Stimulated activated CD4-positive, alpha-beta T cell treated with anti-CD3 and anti-CD28 coated beads, Interleukin-12 subunit alpha, Interleukin-12 subunit beta, amount 100 ng/mL, for 24 hours (primary cell): ENCODE data around the gene TMEM132D.

ENCODE experiments used
- DNase-seq, 2 experiments: peaks; one replicate each; pipeline ENCODE4 v3.0.0-alpha.2; 2020; ENCODE audit warnings: low read depth in 2 of 2

The TMEM132D gene

GRCh38 chr12:129103231-129103630, 800.6 kb downstream of the TMEM132D start:
- no peak for DNase-seq

GRCh38 chr12:129102233-129102632, 801.6 kb downstream of the TMEM132D start:
- no peak for DNase-seq

DNA sequence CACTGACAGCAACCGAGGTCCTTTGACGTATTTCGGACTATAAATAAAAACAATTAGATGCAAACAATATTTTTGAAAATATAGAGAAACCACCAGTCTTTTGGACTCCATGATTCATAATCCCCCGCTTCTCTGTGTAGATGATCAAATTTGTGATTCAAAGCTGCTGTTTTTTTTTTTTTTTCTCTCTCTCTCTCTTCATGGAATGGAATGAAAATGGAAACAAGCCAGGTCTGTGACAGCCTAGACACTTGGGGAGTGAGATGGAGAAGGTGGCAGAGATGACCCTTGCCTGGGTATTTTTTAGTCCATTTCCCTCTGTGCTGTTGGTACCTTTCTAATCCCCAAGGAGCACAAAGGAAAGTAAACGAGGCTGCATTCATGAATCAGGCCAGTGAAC, 802.0 kb downstream of the TMEM132D start:
- no peak for DNase-seq

DNA sequence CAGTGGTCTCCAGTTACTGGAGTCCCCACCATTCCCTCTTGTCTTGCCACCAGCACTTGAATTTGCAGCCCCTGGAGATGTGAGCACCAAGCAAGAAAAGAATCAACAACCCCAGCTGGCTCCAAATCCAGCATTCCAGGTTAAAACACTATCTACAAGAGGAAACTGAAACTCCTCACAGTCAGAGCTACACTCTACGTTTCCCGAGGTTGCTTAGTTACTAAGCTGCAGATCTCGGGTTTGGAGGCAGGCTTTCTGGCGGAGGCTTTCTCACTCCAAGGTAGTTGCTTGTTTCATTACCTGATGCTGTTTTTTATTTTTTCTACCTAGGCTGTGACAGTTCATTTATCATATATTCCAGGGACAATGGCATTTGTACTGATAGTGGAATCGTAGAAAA, 802.4 kb downstream of the TMEM132D start:
- DNase-seq, result no peak

GRCh38 chr12:129097451-129097850, 806.4 kb downstream of the TMEM132D start:
- DNase-seq, result no peak

DNA sequence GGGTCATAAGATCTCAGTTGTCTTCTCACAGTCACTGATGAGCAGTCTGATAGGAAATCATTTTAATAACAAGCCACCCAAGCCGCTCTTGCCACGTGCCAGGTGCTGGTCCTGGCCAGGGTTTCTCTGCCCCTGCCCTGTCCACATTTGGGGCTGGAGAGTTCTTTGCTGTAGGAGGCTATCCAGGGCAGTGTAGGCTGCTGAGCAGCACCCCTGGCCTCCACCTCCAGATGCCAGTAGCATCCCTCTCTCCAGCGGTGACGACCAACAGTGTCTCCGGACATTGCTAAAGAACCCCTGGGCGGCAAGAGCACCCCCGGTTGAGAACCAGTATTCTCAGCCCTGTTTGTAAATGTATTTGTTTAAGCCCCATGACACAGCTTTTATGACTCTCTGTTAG, 806.9 kb downstream of the TMEM132D start:
- DNase-seq, result no peak

- no peak for DNase-seq
Observed at GRCh38 chr12:129096184-129096583, 807.6 kb downstream of the TMEM132D start.

GRCh38 chr12:129089576-129089975, 814.2 kb downstream of the TMEM132D start:
- DNase-seq, result no peak

- DNase-seq, result no peak
Observed at GRCh38 chr12:129084875-129085826, 818.7 kb downstream of the TMEM132D start.

- DNase-seq, result no peak
Observed at GRCh38 chr12:129083121-129083840, 820.5 kb downstream of the TMEM132D start.

GRCh38 chr12:129082441-129082840, 821.4 kb downstream of the TMEM132D start:
- DNase-seq, result no peak

DNA sequence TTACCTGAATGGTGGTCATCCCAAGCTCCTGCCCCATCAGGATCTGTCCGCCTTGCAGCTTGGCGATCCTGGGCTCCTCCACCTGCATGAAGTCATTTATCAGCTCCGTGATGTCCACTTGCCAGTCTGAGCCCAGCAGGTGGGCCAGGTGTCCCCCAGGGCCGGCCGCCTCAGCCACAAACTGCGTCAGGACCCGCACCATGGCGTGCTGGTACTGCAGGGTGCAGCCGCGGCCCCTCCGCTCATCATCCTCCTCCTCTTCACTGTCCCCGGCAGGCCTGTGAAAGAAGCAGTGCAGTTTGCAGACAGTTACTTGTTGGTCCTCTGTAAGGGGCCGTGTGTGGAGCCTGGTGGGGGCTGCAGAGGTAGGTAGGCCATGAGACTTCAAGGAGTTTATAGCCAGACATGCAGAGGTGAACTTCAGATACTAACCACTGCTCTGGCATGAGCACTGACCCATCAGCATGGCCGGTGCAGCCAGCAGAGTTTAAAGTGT, 822.0 kb downstream of the TMEM132D start:
- DNase-seq, result no peak

DNA sequence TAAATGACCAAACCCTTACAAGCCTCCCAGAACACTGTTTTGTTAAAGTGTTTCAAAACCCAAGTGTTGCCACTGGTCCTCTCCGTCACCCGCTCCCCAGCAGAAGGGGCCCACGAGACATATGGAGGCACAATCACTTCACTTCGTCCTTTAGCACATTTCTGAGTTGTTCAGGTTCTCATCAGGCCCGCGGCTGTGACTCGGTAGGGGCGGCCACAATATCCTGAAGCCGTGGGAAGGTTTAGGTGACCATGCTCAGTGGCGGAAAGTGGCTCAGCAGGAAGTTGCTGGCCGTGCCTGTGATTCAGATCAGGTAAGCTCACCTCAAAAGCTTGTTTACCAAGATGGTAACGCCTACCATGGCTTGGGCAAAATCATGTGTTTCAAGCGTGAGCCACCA, 823.0 kb downstream of the TMEM132D start:
- DNase-seq, result no peak

DNA sequence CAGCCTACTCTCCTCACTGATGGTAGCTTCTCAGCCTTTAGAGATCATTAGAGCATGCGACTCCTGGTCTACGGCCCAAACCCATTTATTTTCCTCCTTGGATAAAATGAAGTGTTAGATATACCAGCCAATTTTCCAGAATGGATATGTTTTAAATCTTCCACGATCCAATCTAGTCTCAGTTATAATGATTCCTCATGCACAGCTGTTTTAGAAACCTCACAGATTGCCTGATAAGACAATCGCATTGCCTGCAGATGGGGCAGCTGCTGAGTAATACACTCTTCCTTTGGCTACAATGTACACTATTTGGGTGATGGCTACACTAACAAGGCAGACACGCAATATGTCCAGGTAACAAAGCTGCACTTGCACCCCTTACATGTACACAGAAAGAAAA, 823.4 kb downstream of the TMEM132D start:
- DNase-seq, result no peak

GRCh38 chr12:129079719-129080118, 824.1 kb downstream of the TMEM132D start:
- DNase-seq, result no peak

DNA sequence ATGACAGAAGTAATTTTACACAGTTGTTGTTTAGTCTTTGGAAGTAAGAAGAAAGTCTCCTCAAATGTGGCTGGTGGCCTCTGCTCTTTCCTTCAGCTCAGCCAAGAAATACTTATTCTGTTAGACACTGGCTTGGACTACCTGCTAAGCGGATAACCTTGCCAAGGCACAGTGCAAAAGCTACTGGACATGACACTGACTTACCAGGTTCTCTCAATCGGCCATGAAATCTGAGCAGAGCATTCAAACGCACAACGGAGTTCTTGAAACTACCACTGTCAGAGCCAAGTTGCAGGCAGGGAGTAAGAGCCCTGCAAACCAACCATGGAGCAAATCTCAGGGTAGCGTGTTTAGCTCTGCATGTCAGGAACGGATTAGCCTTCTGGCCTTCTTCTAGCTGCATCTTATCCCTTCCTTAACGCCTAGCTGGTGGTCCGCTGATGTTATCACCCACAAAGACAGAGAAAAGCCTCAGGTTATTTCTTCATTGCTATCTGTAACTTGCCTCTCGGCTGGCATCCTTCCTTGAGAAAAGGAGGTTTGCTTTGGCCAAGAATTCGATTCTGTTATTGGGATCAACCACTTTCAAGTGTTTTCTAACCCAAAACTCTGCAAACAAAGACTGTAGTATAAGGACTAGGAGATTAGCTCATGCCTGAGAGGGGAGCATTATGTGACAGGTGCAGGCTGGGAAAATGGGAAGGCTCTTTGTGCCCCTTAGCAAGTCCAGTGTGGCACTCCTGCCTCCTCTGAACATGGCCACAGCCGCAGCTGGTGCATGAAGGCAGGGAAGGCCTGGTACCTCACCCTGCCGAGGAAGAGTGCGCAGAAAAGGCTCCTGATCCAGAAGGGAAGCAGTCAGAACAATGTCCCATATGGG, 827.1 kb downstream of the TMEM132D start:
- no peak for DNase-seq

GRCh38 chr12:129075460-129076208, 828.2 kb downstream of the TMEM132D start:
- no peak for DNase-seq

- DNase-seq, result no peak
Observed at GRCh38 chr12:129074379-129074778, 829.4 kb downstream of the TMEM132D start.

GRCh38 chr12:129073157-129073915, 830.5 kb downstream of the TMEM132D start:
- no peak for DNase-seq

DNA sequence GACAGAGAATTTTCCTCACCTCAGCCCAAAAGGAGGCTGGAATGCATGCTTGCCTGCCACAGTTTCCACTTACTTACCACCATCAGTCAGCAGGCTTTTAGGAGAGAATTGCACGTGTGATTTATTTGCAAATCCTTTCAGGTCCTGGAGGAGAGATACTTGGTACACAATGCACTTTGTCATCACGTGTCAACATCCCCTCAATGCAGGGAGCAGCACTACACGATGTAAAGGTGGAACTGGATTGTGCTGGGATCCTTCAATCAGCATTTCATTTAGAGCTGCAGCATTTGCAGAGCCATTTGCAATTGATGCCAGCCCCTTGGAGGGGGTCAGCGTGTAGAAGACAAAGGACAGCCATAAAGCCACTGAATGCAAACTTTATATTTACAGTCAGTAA, 832.5 kb downstream of the TMEM132D start:
- no peak for DNase-seq
